HG02870 (cell line): ENCODE data around the gene SLC2A9.
"Not testable (repeated sequence)": the region's sequence is repeated elsewhere in the genome, so short reads cannot be mapped to it uniquely, and the experiment has no call there.

Source experiments
- ATAC-seq: cut with Tn5 transposase; IDR thresholded peaks from one replicate; pipeline ENCODE4 v1.9.1; 2021; ENCODE audit warnings: mild to moderate bottlenecking, moderate library complexity; ENCODE audit not compliant: unreplicated experiment

Gene SLC2A9

GRCh38 chr4:10002278-10002677 is 19.0 kb downstream of the SLC2A9 start:
- no peak for ATAC-seq

GRCh38 chr4:10001757-10002156 is 19.5 kb downstream of the SLC2A9 start:
- no peak for ATAC-seq

- peak; percentile 44 for ATAC-seq
Observed at GRCh38 chr4:9999956-10000561, 21.2 kb downstream of the SLC2A9 start.

- no peak for ATAC-seq
Observed at GRCh38 chr4:9997886-9998285, 23.4 kb downstream of the SLC2A9 start.

- no peak for ATAC-seq
Observed at GRCh38 chr4:9996319-9997110, 24.8 kb downstream of the SLC2A9 start.

- ATAC-seq = peak; percentile 52
Observed at GRCh38 chr4:9994246-9994847, 26.9 kb downstream of the SLC2A9 start.

GRCh38 chr4:9989918-9990635 is 31.2 kb downstream of the SLC2A9 start:
- ATAC-seq = no peak

- no peak for ATAC-seq
Observed at GRCh38 chr4:9988933-9989332, 32.4 kb downstream of the SLC2A9 start.

GRCh38 chr4:9988363-9988749 is 32.9 kb downstream of the SLC2A9 start:
- no peak for ATAC-seq

- peak; percentile 61 for ATAC-seq
Observed at GRCh38 chr4:9987749-9988362, 33.4 kb downstream of the SLC2A9 start.

- ATAC-seq = no peak
Observed at GRCh38 chr4:9984621-9985020, 36.7 kb downstream of the SLC2A9 start.

- no peak for ATAC-seq
Observed at GRCh38 chr4:9983211-9983610, 38.1 kb downstream of the SLC2A9 start.

GRCh38 chr4:9981899-9982298 is 39.4 kb downstream of the SLC2A9 start:
- ATAC-seq = not testable (repeated sequence)

- no peak for ATAC-seq
Observed at GRCh38 chr4:9980898-9981297, 40.4 kb downstream of the SLC2A9 start.

GRCh38 chr4:9979101-9979701 is 42.1 kb downstream of the SLC2A9 start:
- no peak for ATAC-seq

GRCh38 chr4:9977518-9978031 is 43.7 kb downstream of the SLC2A9 start:
- ATAC-seq = no peak

GRCh38 chr4:9976781-9977180 is 44.5 kb downstream of the SLC2A9 start:
- ATAC-seq = no peak

GRCh38 chr4:9976293-9976692 is 45.0 kb downstream of the SLC2A9 start:
- ATAC-seq = no peak

GRCh38 chr4:9971711-9972110 is 49.6 kb downstream of the SLC2A9 start:
- no peak for ATAC-seq

GRCh38 chr4:9970399-9971011 is 50.8 kb downstream of the SLC2A9 start:
- ATAC-seq = peak; percentile 86
